Progenitor cell of endocrine pancreas (in vitro differentiated cells): Measurements from ENCODE around the gene HOOK1. TPM values are rescaled to one million over a fixed set of nuclear protein-coding genes. Genes with fewer than 3 reads are reported as not detected.

Experiments used
- DNase-seq: peaks from one replicate; pipeline ENCODE4 v3.0.0; 2021; ENCODE audit warnings: low spot score; ENCODE audit not compliant: unreplicated experiment
- H3K27ac Mint-ChIP-seq: 2 replicates; pipeline ENCODE4 v1.8.0; 2021; ENCODE audit warnings: mild to moderate bottlenecking, moderate library complexity, mixed read lengths
- H3K27me3 Mint-ChIP-seq: 2 replicates; pipeline ENCODE4 v1.8.0; 2021; ENCODE audit warnings: mixed read lengths
- H3K36me3 Mint-ChIP-seq: 2 replicates; pipeline ENCODE4 v1.8.0; 2022; ENCODE audit warnings: mixed read lengths; ENCODE audit not compliant: insufficient read depth
- H3K4me1 Mint-ChIP-seq: 2 replicates; pipeline ENCODE4 v1.8.0; 2021; ENCODE audit warnings: low read depth, mixed read lengths
- H3K4me3 Mint-ChIP-seq: 2 replicates; pipeline ENCODE4 v1.8.0; 2021; ENCODE audit warnings: low read depth, mild to moderate bottlenecking, moderate library complexity, mixed read lengths
- H3K9me3 Mint-ChIP-seq: 2 replicates; pipeline ENCODE4 v1.8.0; 2021; ENCODE audit warnings: low read depth, mixed read lengths
- total RNA-seq: library from RNA; stranded (reverse); gene quantifications from 2 replicates; pipeline ENCODE4 v1.2.1, GENCODE V29; 2021
- TF ChIP-seq, protein P1 (sequence below): fragments of 200-600 bp; sonication (generic); IDR thresholded peaks from one replicate; pipeline ENCODE4 v1.5.0; 2021; ENCODE audit warnings: antibody characterized with exemption, mild to moderate bottlenecking; ENCODE audit not compliant: unreplicated experiment

HOOK1 gene
- total RNA-seq, 1 donor from 2014 or later: 51.2 TPM

DNA sequence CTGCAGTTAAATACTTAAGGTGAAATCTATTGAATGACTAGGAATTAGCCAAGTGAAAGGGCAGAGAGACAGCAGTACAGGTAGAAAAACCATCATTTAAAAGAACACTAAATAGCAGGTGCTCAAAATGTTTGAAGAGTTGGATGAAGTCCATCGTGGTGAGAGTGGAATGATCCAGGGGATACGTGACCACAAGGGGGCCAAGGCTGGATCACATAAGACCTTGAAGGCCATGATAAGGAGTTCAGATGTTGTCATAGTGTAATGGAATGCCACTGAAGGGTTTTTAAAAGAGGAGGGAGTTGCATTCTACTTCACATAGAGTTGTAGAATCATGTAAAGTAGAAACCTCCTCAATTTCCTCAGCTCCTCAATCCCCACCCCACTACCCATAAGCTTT, 34.8 kb upstream of the HOOK1 start:
- H3K9me3 Mint-ChIP-seq: no peaks in the 10 kb centered on the region
- no peaks in the 10 kb centered on the region for H3K36me3 Mint-ChIP-seq
- H3K4me3 Mint-ChIP-seq: no peak overlapping the region
- TF ChIP-seq, protein P1, sequence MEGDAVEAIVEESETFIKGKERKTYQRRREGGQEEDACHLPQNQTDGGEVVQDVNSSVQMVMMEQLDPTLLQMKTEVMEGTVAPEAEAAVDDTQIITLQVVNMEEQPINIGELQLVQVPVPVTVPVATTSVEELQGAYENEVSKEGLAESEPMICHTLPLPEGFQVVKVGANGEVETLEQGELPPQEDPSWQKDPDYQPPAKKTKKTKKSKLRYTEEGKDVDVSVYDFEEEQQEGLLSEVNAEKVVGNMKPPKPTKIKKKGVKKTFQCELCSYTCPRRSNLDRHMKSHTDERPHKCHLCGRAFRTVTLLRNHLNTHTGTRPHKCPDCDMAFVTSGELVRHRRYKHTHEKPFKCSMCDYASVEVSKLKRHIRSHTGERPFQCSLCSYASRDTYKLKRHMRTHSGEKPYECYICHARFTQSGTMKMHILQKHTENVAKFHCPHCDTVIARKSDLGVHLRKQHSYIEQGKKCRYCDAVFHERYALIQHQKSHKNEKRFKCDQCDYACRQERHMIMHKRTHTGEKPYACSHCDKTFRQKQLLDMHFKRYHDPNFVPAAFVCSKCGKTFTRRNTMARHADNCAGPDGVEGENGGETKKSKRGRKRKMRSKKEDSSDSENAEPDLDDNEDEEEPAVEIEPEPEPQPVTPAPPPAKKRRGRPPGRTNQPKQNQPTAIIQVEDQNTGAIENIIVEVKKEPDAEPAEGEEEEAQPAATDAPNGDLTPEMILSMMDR: peak; percentile 45
- H3K4me1 Mint-ChIP-seq: no peaks in the 10 kb centered on the region
- DNase-seq: no peak
- H3K27ac Mint-ChIP-seq: no peak overlapping the region
- H3K27me3 Mint-ChIP-seq: peaks cover 8% of the 10 kb centered on the region

DNA sequence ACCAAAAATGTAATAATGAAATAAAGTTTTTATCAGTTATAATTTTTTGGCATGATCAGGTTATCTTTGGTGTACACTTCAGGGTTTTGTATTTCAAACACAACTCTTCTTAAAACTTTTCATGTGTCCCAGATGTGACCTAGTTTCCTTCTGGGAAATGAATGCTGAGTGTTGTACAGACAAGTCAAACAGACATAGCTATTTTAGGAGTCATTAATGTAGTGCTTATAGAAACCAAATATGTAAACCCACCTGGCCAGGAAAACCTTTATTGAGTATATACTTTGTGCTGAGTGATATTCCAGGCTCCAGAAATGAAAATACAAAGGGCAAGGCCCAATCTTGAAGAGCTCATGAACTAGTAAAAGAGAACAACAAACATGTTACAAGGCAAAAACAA, 25.9 kb upstream of the HOOK1 start:
- Mint-ChIP-seq H3K4me1 (no peaks in the 10 kb centered on the region), H3K9me3 (peaks cover 48% of the 10 kb centered on the region), H3K36me3 (peaks cover 3% of the 10 kb centered on the region), H3K27ac (no peak overlapping the region), H3K4me3 (no peak overlapping the region), H3K27me3 (no peaks in the 10 kb centered on the region)
- TF ChIP-seq, protein P1: no peak
- DNase-seq: no peak

DNA sequence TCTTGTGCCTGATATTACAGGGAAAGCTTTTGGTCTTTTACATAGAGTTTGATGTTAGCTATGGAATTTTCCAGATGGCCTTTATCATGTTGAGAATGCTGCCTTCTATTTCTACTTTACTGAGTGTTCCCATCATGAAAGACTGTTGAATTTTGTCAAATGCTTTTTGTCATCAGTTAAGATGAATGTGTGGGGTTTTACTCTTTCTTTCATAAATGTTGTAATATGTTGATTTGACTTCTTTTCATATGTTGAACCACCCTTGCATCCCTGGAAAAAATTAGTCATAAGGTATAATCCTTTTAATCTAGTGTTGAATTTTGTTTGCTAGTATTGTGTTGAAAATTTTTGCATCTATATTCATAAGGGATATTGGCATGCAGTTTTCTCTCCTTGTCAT, 16.1 kb upstream of the HOOK1 start:
- TF ChIP-seq, protein P1: no peak
- no peak for DNase-seq
- Mint-ChIP-seq H3K36me3 (no peaks in the 10 kb centered on the region), H3K4me3 (no peak overlapping the region), H3K27me3 (no peaks in the 10 kb centered on the region), H3K27ac (no peak overlapping the region), H3K9me3 (peaks cover 5% of the 10 kb centered on the region), H3K4me1 (no peaks in the 10 kb centered on the region)

DNA sequence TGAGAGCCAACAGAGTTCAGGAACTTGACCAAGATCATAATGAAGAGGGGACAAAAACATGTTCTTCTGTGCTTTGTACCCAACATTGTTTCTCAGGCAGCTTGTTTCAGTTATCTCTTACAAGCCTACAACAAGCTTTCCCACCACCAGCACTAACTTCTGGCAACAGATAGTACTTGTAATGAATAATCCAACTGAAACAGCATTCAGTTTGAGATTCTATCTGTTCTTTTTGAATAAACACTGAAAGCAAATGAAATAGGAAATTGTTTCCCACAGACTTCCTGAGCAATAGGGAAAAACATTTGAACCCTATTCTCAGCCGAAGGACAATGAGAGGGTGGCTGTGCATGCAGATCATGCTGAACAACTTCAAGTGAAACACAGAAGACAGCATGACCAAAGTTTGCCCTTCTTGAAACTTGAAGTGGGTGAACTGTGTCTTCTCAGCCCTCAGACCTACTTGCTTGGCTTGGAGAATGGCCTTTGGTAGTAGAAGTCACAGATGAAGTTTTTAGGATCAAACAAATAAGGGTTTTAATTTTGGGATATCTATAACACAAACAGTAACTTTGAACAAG, 11.2 kb upstream of the HOOK1 start:
- TF ChIP-seq, protein P1: no peak
- H3K27me3 Mint-ChIP-seq: no peaks in the 10 kb centered on the region
- H3K9me3 Mint-ChIP-seq: no peaks in the 10 kb centered on the region
- H3K4me1 Mint-ChIP-seq: peaks cover 6% of the 10 kb centered on the region
- H3K4me3 Mint-ChIP-seq: no peak overlapping the region
- H3K27ac Mint-ChIP-seq: no peak overlapping the region
- H3K36me3 Mint-ChIP-seq: no peaks in the 10 kb centered on the region
- DNase-seq: no peak

DNA sequence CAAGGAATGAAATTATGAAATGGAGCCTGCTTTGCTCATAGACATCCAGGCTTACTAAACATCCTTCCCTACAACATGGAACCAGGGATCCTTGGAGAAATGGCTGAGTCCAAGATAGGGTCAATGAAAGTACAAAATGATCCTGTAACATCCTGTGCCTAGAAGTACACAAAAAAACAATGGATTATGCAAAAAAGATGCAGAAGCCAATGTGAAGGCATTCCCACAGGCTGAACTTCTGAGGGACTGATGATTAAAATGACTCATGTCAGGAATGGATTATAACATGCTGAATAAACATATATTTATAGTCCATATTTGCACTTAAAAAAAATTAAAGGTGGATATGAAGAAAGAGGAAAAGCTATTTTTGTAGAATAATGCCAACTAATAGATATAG, 10.4 kb upstream of the HOOK1 start:
- H3K4me1 Mint-ChIP-seq: peaks cover 6% of the 10 kb centered on the region
- H3K4me3 Mint-ChIP-seq: no peak overlapping the region
- H3K9me3 Mint-ChIP-seq: no peaks in the 10 kb centered on the region
- H3K27me3 Mint-ChIP-seq: no peaks in the 10 kb centered on the region
- TF ChIP-seq, protein P1: no peak
- DNase-seq: no peak
- no peak overlapping the region for H3K27ac Mint-ChIP-seq
- no peaks in the 10 kb centered on the region for H3K36me3 Mint-ChIP-seq
